ENCODE data around the gene GRIFIN. TPM values are rescaled to one million over a fixed set of nuclear protein-coding genes. Genes with fewer than 3 reads are reported as not detected.

Gene GRIFIN
- total RNA-seq, 1 donor = not detected

- H3K4me3 ChIP-seq (ENCODE audit: low read depth, low read length) = no peak overlapping the region
- DNase-seq (ENCODE audit: low read depth) = no peak
- TF ChIP-seq CTCF (IDR thresholded peaks at IDR 0.05; ENCODE audit: insufficient read depth, low read depth, low read length) = no peak
Measured at GRCh38 chr7:2502647-2502966, 26.4 kb upstream of the GRIFIN start.

- DNase-seq (ENCODE audit: low read depth) = no peak
- no peak for TF ChIP-seq CTCF (IDR thresholded peaks at IDR 0.05; ENCODE audit: insufficient read depth, low read depth, low read length)
- H3K4me3 ChIP-seq (ENCODE audit: low read depth, low read length) = no peak overlapping the region
Measured at GRCh38 chr7:2501947-2502646, 25.9 kb upstream of the GRIFIN start.

GRCh38 chr7:2500701-2501100 is 24.5 kb upstream of the GRIFIN start:
- no peak overlapping the region for H3K4me3 ChIP-seq (ENCODE audit: low read depth, low read length)
- TF ChIP-seq CTCF (IDR thresholded peaks at IDR 0.05; ENCODE audit: insufficient read depth, low read depth, low read length) = no peak
- no peak for DNase-seq (ENCODE audit: low read depth)

- no peak for TF ChIP-seq CTCF (IDR thresholded peaks at IDR 0.05; ENCODE audit: insufficient read depth, low read depth, low read length)
- DNase-seq (ENCODE audit: low read depth) = no peak
- no peak overlapping the region for H3K4me3 ChIP-seq (ENCODE audit: low read depth, low read length)
Measured at GRCh38 chr7:2499719-2500430, 23.7 kb upstream of the GRIFIN start.

- TF ChIP-seq CTCF (IDR thresholded peaks at IDR 0.05; ENCODE audit: insufficient read depth, low read depth, low read length) = no peak
- no peak overlapping the region for H3K4me3 ChIP-seq (ENCODE audit: low read depth, low read length)
- DNase-seq (ENCODE audit: low read depth) = no peak
Measured at GRCh38 chr7:2499181-2499580, 23.0 kb upstream of the GRIFIN start.

- no peak for DNase-seq (ENCODE audit: low read depth)
- no peak overlapping the region for H3K4me3 ChIP-seq (ENCODE audit: low read depth, low read length)
- TF ChIP-seq CTCF (IDR thresholded peaks at IDR 0.05; ENCODE audit: insufficient read depth, low read depth, low read length) = no peak
Measured at GRCh38 chr7:2498708-2499107, 22.5 kb upstream of the GRIFIN start.
